Astrocyte (in vitro differentiated cells and primary cell): ENCODE measurements around the gene RNF212.

Source experiments
- EZH2 ChIP-seq: IDR thresholded peaks from 2 replicates; pipeline ENCODE4 v1.6.1; 2012; ENCODE audit warnings: mild to moderate bottlenecking, low read length, inconsistent platforms; ENCODE audit not compliant: insufficient read depth
- TF ChIP-seq, protein P1 (sequence below): IDR thresholded peaks from 2 replicates; pipeline ENCODE4 v1.5.1; 2011; ENCODE audit warnings: low read depth, mild to moderate bottlenecking, inconsistent platforms, low read length, moderate library complexity; ENCODE audit not compliant: insufficient read depth

GRCh38 chr4:1130316-1131186 lies 17.2 kb upstream of the RNF212 start:
- TF ChIP-seq, protein P1, sequence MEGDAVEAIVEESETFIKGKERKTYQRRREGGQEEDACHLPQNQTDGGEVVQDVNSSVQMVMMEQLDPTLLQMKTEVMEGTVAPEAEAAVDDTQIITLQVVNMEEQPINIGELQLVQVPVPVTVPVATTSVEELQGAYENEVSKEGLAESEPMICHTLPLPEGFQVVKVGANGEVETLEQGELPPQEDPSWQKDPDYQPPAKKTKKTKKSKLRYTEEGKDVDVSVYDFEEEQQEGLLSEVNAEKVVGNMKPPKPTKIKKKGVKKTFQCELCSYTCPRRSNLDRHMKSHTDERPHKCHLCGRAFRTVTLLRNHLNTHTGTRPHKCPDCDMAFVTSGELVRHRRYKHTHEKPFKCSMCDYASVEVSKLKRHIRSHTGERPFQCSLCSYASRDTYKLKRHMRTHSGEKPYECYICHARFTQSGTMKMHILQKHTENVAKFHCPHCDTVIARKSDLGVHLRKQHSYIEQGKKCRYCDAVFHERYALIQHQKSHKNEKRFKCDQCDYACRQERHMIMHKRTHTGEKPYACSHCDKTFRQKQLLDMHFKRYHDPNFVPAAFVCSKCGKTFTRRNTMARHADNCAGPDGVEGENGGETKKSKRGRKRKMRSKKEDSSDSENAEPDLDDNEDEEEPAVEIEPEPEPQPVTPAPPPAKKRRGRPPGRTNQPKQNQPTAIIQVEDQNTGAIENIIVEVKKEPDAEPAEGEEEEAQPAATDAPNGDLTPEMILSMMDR = peak; percentile 100
- no peak for TF ChIP-seq EZH2
